RWPE2 (cell line): ENCODE results near the gene BAD.
A peak's percentile ranks its signal among the peaks of the same experiment; 100 is the strongest.

Experiments used
- ATAC-seq: fragments of 200-7000 bp; cut with Tn5 transposase; 3 replicates; pipeline ENCODE4 v1.9.1; 2021; ENCODE audit warnings: low read depth
- DNase-seq: peaks from one replicate; pipeline ENCODE4 v3.0.0-alpha.2; 2020; ENCODE audit warnings: low spot score
- H3K27ac ChIP-seq: fragments of 450-650 bp; 2 replicates; pipeline ENCODE4 v1.5.1; 2017; ENCODE audit warnings: mild to moderate bottlenecking; ENCODE audit not compliant: poor library complexity, severe bottlenecking
- H3K27me3 ChIP-seq: fragments of 250-450 bp; sonication (Bioruptor Pico); 2 replicates; pipeline ENCODE4 v1.5.1; 2021; ENCODE audit warnings: mild to moderate bottlenecking, moderate library complexity; ENCODE audit not compliant: insufficient read depth, poor library complexity, severe bottlenecking
- H3K36me3 ChIP-seq: fragments of 250-450 bp; sonication (Bioruptor Pico); 2 replicates; pipeline ENCODE4 v1.5.1; 2020; ENCODE audit warnings: low read depth, mild to moderate bottlenecking, moderate library complexity
- H3K4me1 ChIP-seq: fragments of 250-450 bp; sonication (Bioruptor Pico); 2 replicates; pipeline ENCODE4 v1.5.1; 2021; ENCODE audit warnings: mild to moderate bottlenecking, moderate library complexity; ENCODE audit not compliant: insufficient read depth, poor library complexity, severe bottlenecking
- H3K4me3 ChIP-seq: fragments of 250-450 bp; sonication (Bioruptor Pico); 2 replicates; pipeline ENCODE4 v1.5.1; 2021; ENCODE audit warnings: mild to moderate bottlenecking, moderate library complexity; ENCODE audit not compliant: severe bottlenecking
- H3K9me3 ChIP-seq: fragments of 250-450 bp; sonication (Bioruptor Pico); 2 replicates; pipeline ENCODE4 v1.5.1; 2021; ENCODE audit warnings: mild to moderate bottlenecking, moderate library complexity; ENCODE audit not compliant: severe bottlenecking
- TF ChIP-seq, protein P1 (sequence below): fragments of 450-650 bp; IDR thresholded peaks from one replicate; pipeline ENCODE4 v1.5.1; 2017; ENCODE audit warnings: mild to moderate bottlenecking, moderate library complexity; ENCODE audit not compliant: poor library complexity, severe bottlenecking

The BAD gene

DNA sequence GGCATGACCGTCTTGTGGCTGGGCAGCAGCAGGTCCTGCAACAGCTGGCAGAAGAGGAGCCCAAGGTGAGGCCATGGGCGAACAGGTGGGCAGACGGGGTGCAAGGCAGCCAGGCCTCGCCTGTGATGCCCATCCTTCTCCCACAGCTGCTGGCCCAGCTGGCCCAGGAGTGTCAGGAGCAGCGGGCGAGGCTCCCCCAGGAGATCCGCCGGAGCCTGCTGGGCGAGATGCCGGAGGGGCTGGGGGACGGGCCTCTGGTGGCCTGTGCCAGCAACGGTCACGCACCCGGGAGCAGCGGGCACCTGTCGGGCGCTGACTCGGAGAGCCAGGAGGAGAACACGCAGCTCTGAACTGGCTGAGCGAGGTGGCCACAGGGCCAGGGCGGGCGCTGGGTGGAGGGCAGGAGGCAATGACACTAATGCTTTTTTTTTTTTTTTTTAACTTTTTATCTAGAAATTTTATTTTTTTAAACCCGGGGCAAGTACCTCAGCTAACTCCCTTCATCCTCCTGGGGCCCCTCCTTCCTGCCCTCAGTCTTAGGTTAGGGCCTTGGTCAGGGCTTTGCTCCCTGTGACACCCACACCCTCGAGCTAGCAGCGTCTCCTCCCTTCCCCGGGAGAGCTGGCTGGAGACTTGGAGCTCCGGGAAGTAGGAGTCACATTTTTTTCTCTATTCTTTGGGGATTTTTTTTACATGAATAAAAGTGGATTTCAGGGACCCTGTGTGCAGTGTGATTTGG is 17.1 kb downstream of the BAD start:
- H3K36me3 ChIP-seq, result peaks cover 38% of the 10 kb centered on the region
- H3K27ac ChIP-seq, result peak overlapping the region; percentile 92
- no peak overlapping the region for H3K4me3 ChIP-seq
- ATAC-seq, result no peak
- H3K27me3 ChIP-seq, result no peaks in the 10 kb centered on the region
- peaks cover 27% of the 10 kb centered on the region for H3K4me1 ChIP-seq
- TF ChIP-seq, protein P1, sequence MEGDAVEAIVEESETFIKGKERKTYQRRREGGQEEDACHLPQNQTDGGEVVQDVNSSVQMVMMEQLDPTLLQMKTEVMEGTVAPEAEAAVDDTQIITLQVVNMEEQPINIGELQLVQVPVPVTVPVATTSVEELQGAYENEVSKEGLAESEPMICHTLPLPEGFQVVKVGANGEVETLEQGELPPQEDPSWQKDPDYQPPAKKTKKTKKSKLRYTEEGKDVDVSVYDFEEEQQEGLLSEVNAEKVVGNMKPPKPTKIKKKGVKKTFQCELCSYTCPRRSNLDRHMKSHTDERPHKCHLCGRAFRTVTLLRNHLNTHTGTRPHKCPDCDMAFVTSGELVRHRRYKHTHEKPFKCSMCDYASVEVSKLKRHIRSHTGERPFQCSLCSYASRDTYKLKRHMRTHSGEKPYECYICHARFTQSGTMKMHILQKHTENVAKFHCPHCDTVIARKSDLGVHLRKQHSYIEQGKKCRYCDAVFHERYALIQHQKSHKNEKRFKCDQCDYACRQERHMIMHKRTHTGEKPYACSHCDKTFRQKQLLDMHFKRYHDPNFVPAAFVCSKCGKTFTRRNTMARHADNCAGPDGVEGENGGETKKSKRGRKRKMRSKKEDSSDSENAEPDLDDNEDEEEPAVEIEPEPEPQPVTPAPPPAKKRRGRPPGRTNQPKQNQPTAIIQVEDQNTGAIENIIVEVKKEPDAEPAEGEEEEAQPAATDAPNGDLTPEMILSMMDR, result no peak
- no peaks in the 10 kb centered on the region for H3K9me3 ChIP-seq
- DNase-seq, result no peak

DNA sequence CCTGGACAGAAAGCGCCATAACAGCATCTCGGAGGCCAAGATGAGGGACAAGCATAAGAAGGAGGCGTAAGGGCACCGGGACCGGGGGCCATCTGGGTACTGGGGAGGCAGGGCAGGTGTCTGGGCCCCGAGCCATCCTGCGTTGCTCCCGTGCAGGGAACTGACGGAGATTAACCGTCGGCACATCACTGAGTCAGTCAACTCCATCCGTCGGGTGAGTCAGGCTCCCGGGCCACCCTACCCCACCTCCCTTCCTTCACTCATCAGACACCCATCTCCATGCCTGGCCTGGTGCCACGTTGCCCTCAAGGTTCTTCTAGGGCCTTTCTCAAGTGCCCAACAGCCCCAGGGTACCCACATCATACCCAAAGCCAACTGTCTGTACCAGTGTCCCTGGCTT is 18.1 kb downstream of the BAD start:
- H3K36me3 ChIP-seq, result peaks cover 44% of the 10 kb centered on the region
- H3K9me3 ChIP-seq, result no peaks in the 10 kb centered on the region
- H3K27me3 ChIP-seq, result no peaks in the 10 kb centered on the region
- ATAC-seq, result no peak
- TF ChIP-seq, protein P1, result no peak
- DNase-seq, result no peak
- no peak overlapping the region for H3K4me3 ChIP-seq
- H3K27ac ChIP-seq, result peak overlapping the region; percentile 92
- peaks cover 24% of the 10 kb centered on the region for H3K4me1 ChIP-seq

DNA sequence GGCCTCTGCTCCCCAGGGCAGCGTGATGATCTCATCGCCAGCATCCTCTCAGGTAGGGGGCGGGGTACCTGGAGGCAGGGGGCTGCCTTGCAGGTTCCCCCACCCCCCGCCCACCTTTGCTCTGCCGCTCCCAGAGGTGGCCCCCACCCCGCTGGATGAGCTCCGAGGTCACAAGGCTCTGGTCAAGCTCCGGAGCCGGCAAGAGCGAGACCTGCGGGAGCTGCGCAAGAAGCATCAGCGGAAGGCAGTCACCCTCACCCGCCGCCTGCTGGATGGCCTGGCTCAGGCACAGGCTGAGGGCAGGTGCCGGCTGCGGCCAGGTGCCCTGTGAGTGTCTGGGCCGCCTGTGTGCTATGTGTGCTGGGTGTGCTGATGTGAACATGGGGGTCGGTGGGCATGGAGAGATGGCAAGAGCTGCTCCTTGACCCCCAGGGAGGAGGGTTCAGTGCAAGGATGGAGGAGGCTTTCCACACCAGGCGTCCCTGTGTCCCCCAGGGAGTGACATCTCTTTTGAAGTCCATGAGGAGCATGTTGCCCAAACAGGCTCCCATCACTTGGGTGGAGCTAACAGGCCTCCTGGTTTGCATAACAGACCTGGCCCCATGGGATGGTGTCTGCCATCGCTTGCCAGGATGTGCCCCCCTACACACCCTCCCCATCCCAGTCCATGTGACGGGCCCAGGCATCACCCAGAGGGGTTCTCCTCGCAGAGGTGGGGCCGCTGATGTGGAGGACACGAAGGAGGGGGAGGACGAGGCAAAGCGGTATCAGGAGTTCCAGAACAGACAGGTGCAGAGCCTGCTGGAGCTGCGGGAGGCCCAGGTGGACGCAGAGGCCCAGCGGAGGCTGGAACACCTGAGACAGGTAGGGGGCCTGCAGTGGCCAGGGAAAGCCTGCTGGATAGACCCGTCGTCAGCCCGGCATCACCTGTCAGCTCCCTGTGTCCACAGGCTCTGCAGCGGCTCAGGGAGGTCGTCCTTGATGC is 19.0 kb downstream of the BAD start:
- H3K27ac ChIP-seq, result no peak overlapping the region
- TF ChIP-seq, protein P1, result no peak
- no peaks in the 10 kb centered on the region for H3K27me3 ChIP-seq
- H3K9me3 ChIP-seq, result no peaks in the 10 kb centered on the region
- peaks cover 44% of the 10 kb centered on the region for H3K36me3 ChIP-seq
- H3K4me1 ChIP-seq, result peaks cover 24% of the 10 kb centered on the region
- no peak for DNase-seq
- ATAC-seq, result no peak
- H3K4me3 ChIP-seq, result no peak overlapping the region

DNA sequence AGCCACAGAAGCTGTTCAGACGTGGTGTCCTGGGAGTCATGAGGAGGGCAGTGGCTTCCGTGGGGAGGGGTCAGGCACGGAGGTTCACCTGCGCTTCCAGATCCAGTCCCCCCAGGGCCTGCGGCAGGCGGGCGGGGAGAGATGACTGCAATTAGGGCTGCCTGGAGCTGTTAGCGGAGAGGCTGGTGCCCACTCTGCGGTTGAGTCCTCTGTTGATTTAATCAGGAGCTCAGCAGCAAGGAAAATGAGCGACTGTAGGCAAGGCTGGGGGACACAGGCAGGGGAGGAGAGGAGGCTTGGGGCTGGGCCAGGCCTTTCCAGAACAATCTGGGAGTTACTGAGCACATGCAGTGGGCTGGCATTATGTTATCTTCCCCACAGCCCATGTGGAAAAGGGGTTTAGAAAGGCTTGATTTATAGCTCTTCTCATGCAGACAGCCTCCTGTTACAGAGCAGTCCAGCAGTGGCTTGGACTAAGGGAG is 20.1 kb downstream of the BAD start:
- ATAC-seq, result no peak
- TF ChIP-seq, protein P1, result no peak
- no peak for DNase-seq
- Histone ChIP-seq H3K4me3 (no peak overlapping the region), H3K27me3 (no peaks in the 10 kb centered on the region), H3K36me3 (peaks cover 54% of the 10 kb centered on the region), H3K9me3 (no peaks in the 10 kb centered on the region), H3K4me1 (peaks cover 24% of the 10 kb centered on the region), H3K27ac (no peak overlapping the region)
